ENCODE measurements around the gene TMED6.

GRCh38 chr16:69306031-69306430 lies 45.6 kb downstream of the TMED6 start:
- no peak for TF ChIP-seq CTCF (IDR thresholded peaks at IDR 0.05; ENCODE audit: control extremely low read depth in 1 of 3, insufficient read depth in 1 of 3, low read depth in 1 of 3, low read length in 3 of 3)
- TF ChIP-seq NRF1 (IDR thresholded peaks at IDR 0.05; ENCODE audit: low read depth, low read length): no peak
- no peak for TF ChIP-seq GTF2F1 (IDR thresholded peaks at IDR 0.05; ENCODE audit: borderline replicate concordance, low read depth, low read length)
- TF ChIP-seq CHD1 (IDR thresholded peaks at IDR 0.05; ENCODE audit: low read depth, low read length): no peak
- TF ChIP-seq RAD21 (IDR thresholded peaks at IDR 0.05 in 1 of 2, conservative IDR thresholded peaks at IDR 0.05 in 1 of 2; ENCODE audit: low read depth in 2 of 2, low read length in 2 of 2): no peak
- TF ChIP-seq POLR2A (IDR thresholded peaks at IDR 0.05; ENCODE audit: control extremely low read depth in 1 of 2, low read depth in 2 of 2, low read length in 2 of 2): no peak
- no peak for TF ChIP-seq RFX5 (IDR thresholded peaks at IDR 0.05; ENCODE audit: borderline replicate concordance, low read depth, low read length)
- TF ChIP-seq EGR1 (IDR thresholded peaks at IDR 0.05; ENCODE audit: borderline replicate concordance, low read depth, low read length): no peak
